Mesodermal cell (in vitro differentiated cells): ENCODE data around the gene PCBP4.

Source experiments
- H3K27ac ChIP-seq: 2 replicates; pipeline ENCODE4 v1.7.0; 2013; ENCODE audit warnings: mild to moderate bottlenecking, low read depth, low read length, moderate library complexity; ENCODE audit not compliant: severe bottlenecking
- H3K36me3 ChIP-seq: 2 replicates; pipeline ENCODE4 v1.7.1; 2013; ENCODE audit warnings: mild to moderate bottlenecking, low read length, moderate library complexity; ENCODE audit not compliant: control insufficient read depth, insufficient read depth
- H3K4me1 ChIP-seq: one replicate; pipeline ENCODE4 v1.7.1; 2013; ENCODE audit warnings: mild to moderate bottlenecking, low read length; ENCODE audit not compliant: insufficient read depth, control insufficient read depth, poor library complexity, severe bottlenecking
- H3K4me3 ChIP-seq: 2 replicates; pipeline ENCODE4 v1.7.0; 2013; ENCODE audit warnings: low read length, control low read depth, mild to moderate bottlenecking; ENCODE audit not compliant: insufficient read depth, poor library complexity, severe bottlenecking; ENCODE audit errors: extremely low read depth
- H3K9me3 ChIP-seq: 2 replicates; pipeline ENCODE4 v1.7.1; 2013; ENCODE audit warnings: mild to moderate bottlenecking, low read length, moderate library complexity; ENCODE audit not compliant: control insufficient read depth
- WGBS, 2 experiments: methylation state at CpG; one replicate each; pipeline ENCODE4 v1.1.5; 2013; ENCODE audit warnings: missing lambda C conversion rate in 2 of 2; ENCODE audit not compliant: insufficient coverage in 2 of 2; 5-methylcytosine and 5-hydroxymethylcytosine counted together

PCBP4 gene

DNA sequence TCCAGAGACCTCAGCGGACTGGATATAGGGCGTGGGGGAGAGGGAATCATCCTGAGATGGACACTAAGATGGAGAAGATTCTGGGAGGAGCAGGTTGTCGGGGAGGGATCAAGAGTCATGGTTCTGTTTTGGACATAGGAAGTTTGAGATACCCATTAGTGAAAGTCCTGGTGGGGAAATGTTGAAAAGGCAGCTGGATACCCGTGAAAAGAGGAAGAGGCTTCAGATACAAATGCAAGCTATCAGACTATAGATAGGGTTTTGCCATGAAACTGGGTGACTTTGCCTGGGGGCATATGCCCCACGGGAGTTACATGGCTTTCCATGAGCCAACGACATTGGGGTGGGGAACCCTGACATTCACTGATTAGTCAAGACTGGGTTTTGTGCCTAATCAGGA, 13.1 kb downstream of the PCBP4 start:
- Histone ChIP-seq H3K27ac (no peak overlapping the region), H3K36me3 (peaks cover 24% of the 10 kb centered on the region), H3K4me1 (peaks cover 4% of the 10 kb centered on the region), H3K9me3 (no peaks in the 10 kb centered on the region), H3K4me3 (no peak overlapping the region)
- WGBS, 2 experiments, result 85 to 88% methylated on average over 6 of the region's 6 CpGs

DNA sequence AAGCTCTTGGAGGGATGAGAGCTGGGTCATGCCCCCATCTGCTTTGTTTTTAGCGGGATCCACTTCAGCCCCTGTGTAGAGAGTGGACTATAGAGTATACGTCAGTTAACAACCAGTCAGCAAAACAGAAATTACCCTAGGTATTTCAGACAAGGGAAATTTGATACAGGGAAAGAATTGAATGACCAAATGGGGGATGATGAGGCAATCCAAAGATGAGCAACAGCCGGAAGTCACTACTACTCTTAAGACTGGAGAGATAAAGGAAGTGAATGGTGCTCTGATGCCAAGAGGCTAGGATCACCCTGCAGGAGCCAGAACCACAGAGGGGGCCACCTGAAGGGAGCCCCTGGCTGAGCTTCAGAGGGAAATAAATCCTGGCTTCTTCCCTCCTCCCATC, 13.8 kb downstream of the PCBP4 start:
- H3K4me3 ChIP-seq, result no peak overlapping the region
- H3K9me3 ChIP-seq, result no peaks in the 10 kb centered on the region
- peaks cover 4% of the 10 kb centered on the region for H3K4me1 ChIP-seq
- H3K27ac ChIP-seq, result no peak overlapping the region
- peaks cover 18% of the 10 kb centered on the region for H3K36me3 ChIP-seq
- 100% methylated on average over 1 of the region's 3 CpGs for WGBS, 2 experiments

DNA sequence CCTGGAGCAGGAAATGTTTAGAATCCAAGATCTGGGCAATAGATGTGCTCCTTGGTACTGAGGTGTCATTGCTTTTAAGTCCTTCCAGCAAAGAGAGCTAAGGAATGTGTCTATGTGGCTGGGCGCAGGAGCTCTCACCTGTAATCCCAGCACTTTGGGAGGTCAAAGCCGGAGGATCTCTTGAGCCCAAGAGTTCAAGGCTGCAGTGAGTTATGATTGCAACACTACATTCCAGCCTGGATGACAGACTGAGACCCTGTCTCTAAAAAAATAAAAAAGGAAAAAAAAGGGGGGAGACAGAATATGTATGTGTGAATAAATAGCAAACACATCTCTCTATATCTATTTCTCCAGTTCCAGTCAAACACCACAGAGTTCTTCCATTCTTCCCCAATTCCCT, 16.4 kb downstream of the PCBP4 start:
- Histone ChIP-seq H3K36me3 (no peaks in the 10 kb centered on the region), H3K4me3 (no peak overlapping the region), H3K27ac (no peak overlapping the region), H3K4me1 (no peaks in the 10 kb centered on the region), H3K9me3 (no peaks in the 10 kb centered on the region)
- WGBS, 2 experiments, result 83 to 100% methylated on average over 2 of the region's 2 CpGs

DNA sequence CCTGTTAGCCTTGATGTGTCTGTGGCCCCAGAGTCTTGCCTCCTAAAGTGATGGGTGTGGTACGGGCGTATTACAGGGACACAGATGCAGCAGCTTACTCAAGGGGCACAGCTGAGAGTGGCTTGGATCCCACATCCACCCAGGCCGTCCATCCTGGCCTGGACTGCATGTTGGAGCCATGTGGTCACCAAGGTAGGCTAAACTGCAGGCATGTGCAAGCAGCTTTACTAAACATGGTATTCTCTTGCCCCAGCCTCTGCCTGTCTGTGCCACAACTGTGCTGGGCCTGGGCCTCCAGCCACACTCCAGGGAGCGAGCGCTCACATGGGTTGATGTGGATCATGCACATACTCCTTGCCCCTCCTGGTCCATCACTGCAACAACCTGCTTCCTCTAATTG, 18.1 kb downstream of the PCBP4 start:
- no peaks in the 10 kb centered on the region for H3K9me3 ChIP-seq
- no peak overlapping the region for H3K27ac ChIP-seq
- H3K36me3 ChIP-seq, result no peaks in the 10 kb centered on the region
- no peaks in the 10 kb centered on the region for H3K4me1 ChIP-seq
- 90 to 93% methylated on average over 3 to 5 of the region's 5 CpGs for WGBS, 2 experiments
- no peak overlapping the region for H3K4me3 ChIP-seq

DNA sequence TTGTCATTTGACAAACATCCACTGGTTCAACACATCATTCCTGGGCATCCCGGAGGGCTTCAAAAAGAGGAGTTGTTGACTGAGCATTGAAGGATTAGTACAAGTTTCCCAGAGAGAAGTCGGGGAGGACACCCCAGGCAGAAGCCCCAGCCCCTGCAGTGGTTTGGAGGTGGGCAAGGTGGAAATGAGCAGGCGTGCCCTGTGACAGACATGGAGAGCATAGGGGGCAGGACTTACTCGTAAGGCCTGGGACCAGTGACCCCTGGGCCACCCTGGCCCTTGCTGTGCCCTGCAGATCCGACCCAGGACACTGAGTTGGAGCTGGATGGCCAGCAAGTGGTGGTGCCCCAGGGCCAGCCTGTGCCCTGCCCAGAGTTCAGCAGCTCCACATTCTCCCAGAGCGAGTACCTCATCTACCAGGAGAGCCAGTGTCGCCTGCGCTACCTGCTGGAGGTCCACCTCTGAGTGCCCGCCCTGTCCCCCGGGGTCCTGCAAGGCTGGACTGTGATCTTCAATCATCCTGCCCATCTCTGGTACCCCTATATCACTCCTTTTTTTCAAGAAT, 19.2 kb downstream of the PCBP4 start:
- no peaks in the 10 kb centered on the region for H3K36me3 ChIP-seq
- H3K27ac ChIP-seq, result no peak overlapping the region
- 84 to 96% methylated on average over 9 of the region's 10 CpGs for WGBS, 2 experiments
- no peaks in the 10 kb centered on the region for H3K4me1 ChIP-seq
- H3K9me3 ChIP-seq, result no peaks in the 10 kb centered on the region
- H3K4me3 ChIP-seq, result no peak overlapping the region

DNA sequence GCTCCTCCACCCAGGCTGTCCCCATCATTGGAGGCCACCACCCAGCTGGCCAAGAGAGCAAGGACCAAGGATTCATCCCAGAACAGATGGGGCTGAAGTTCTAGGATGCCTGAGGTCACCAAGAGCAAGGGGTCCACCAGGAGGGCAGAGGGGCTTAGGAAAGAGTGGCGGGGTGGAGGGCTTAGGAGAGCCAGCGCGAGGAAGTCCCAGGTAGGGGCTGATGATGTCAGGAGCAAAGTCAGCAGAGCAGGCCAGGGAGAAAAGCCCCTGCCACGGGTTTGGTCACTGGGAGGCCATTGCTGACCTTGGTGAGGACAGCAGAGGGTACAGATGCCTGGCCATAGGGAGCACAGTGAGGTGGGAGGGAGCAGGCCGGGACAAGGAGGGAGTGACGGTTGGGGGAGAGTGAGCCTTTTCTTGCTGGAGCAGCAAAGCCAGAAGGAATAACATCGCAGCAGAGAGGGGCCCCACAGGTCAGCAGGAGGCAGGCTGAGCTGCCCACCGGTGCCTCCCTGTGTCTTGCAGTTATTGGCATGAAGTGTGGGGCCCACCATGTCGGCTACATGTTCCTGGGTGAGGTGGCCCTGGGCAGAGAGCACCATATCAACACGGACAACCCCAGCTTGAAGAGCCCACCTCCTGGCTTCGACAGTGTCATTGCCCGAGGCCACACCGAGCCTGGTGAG, 19.9 kb downstream of the PCBP4 start:
- H3K9me3 ChIP-seq, result no peaks in the 10 kb centered on the region
- 65 to 78% methylated on average over 3 to 7 of the region's 13 CpGs for WGBS, 2 experiments
- H3K27ac ChIP-seq, result no peak overlapping the region
- H3K4me1 ChIP-seq, result peaks cover 7% of the 10 kb centered on the region
- no peaks in the 10 kb centered on the region for H3K36me3 ChIP-seq
- no peak overlapping the region for H3K4me3 ChIP-seq

DNA sequence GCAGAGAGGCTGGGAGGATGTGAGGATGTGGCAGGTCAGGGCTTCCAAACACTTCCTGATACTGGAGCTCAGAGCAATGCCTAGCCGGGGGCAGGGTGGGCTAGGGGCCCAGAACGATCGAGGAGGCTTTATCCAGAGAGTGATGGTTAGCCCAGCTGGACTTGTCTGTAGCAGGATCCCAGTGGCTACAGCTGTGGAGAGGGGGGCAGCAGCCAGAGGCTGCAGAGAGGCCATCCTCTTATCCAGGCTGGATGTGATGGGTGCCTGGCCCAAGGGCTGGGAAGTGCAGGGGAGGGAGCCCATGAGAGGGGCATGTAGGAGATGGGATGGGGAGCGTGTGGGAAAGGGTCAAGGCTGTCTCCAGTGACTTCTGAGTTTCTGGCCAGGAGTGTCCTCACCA, 20.5 kb downstream of the PCBP4 start:
- Histone ChIP-seq H3K4me3 (no peak overlapping the region), H3K4me1 (peaks cover 8% of the 10 kb centered on the region), H3K9me3 (no peaks in the 10 kb centered on the region), H3K36me3 (no peaks in the 10 kb centered on the region), H3K27ac (no peak overlapping the region)
- 73 to 92% methylated on average over 3 of the region's 4 CpGs for WGBS, 2 experiments

DNA sequence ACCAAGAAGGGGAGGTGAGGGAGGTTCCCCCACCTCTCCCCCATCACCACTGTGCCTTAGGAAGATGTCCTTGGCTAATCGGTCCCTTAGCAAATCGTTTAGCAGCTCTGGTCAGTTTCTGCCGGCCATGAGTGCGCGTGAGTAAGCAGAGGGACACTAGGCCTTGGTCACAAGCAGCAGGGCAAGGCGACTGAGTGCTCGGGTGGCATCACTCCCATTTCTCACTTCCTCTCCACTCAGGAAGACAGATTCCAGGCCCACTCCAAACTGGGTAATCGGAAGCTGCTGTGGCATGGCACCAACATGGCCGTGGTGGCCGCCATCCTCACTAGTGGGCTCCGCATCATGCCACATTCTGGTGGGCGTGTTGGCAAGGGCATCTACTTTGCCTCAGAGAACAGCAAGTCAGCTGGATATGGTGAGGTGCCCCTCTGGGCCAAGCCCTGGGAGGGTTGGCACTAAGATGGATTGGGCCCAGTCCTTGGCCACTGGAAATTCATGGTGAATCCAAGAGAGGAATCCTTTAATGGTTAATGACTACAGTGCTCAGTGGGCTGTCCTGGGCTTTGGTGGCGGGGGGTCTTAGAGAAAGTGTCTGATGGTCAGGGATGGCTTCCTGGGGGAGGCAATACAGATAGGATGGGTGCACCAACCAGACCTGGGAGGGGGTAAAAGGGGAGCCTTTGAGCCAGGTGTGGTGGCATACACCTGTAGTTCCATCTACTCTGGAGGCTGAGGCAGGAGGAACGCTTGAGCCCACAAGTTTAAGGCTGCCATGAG, 21.1 kb downstream of the PCBP4 start:
- no peak overlapping the region for H3K4me3 ChIP-seq
- no peak overlapping the region for H3K27ac ChIP-seq
- 96 to 98% methylated on average over 11 to 14 of the region's 14 CpGs for WGBS, 2 experiments
- peaks cover 8% of the 10 kb centered on the region for H3K4me1 ChIP-seq
- no peaks in the 10 kb centered on the region for H3K9me3 ChIP-seq
- no peaks in the 10 kb centered on the region for H3K36me3 ChIP-seq

DNA sequence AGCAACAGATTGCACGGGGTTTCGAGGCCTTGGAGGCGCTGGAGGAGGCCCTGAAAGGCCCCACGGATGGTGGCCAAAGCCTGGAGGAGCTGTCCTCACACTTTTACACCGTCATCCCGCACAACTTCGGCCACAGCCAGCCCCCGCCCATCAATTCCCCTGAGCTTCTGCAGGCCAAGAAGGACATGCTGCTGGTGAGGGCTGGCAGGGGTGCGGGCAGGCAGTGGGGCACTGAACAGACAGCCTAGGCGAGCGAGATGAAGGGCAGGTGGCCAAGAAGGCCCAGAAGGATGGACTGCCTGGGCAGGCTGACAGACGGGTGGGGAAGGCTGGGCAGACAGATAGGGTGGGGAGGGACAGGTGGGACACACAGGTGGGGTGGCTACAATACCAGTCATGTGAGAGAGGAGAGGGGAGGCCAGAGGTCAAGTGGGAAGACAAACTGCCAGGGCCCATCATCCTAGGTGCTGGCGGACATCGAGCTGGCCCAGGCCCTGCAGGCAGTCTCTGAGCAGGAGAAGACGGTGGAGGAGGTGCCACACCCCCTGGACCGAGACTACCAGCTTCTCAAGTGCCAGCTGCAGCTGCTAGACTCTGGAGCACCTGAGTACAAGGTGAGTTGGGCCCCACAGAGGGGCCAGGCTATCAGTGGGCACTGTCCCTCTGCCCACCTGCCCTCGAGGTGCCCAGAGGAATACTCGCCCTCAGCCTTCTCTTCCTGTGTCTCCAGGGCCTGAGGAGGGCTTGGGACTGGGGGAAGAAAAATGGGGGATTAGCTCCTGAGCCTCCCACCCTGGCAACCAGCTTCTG, 22.0 kb downstream of the PCBP4 start:
- Histone ChIP-seq H3K4me3 (no peak overlapping the region), H3K4me1 (peaks cover 13% of the 10 kb centered on the region), H3K36me3 (peaks cover 1% of the 10 kb centered on the region), H3K9me3 (no peaks in the 10 kb centered on the region), H3K27ac (no peak overlapping the region)
- 90 to 92% methylated on average over 14 to 17 of the region's 18 CpGs for WGBS, 2 experiments

DNA sequence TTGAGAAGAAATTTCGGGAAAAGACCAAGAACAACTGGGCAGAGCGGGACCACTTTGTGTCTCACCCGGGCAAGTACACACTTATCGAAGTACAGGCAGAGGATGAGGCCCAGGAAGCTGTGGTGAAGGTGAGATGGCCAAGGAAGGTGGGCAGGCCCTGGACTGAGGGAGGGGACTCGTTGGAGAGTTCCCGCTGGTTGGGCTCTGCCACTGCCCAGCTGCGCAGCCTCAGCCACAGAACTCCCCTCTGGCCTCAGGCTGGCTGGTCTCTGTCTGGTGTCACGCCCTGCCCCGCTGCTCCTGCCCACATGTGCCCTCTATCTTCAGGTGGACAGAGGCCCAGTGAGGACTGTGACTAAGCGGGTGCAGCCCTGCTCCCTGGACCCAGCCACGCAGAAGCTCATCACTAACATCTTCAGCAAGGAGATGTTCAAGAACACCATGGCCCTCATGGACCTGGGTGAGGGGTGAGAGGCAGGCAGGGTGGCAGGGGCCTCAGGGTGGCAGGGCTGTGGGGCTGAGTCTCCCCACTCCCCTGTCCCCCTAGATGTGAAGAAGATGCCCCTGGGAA, 22.7 kb downstream of the PCBP4 start:
- 93 to 97% methylated on average over 10 to 11 of the region's 11 CpGs for whole genome bisulfite sequencing, 2 experiments

More for the DNA sequence above, 22.7 kb downstream of the PCBP4 start:
- Histone ChIP-seq H3K27ac (no peak overlapping the region), H3K4me3 (no peak overlapping the region), H3K9me3 (no peaks in the 10 kb centered on the region), H3K4me1 (peaks cover 18% of the 10 kb centered on the region), H3K36me3 (peaks cover 3% of the 10 kb centered on the region)
